Muscle of arm (tissue), 12 donors: ENCODE measurements around the gene LZTR1. TPM values are rescaled to one million over a fixed set of nuclear protein-coding genes. Genes with fewer than 3 reads are reported as not detected.

Source experiments
- DNase-seq: peaks from one replicate; pipeline ENCODE4 v3.0.0-alpha.2; 2013
- polyA plus RNA-seq, 12 donors: library from polyadenylated mRNA; unstranded; fragments of 120-200 nt; gene quantifications; one replicate each; pipeline ENCODE4 v1.2.1, GENCODE V29; 2013; ENCODE audit not compliant: insufficient read length in 12 of 12

The LZTR1 gene
- polyA plus RNA-seq, 12 donors: 30.9 to 59.6 (median 34.9) TPM; not detected in 1

GRCh38 chr22:21014202-21014725, 32.2 kb downstream of the LZTR1 start:
- DNase-seq: peak; percentile 88

DNA sequence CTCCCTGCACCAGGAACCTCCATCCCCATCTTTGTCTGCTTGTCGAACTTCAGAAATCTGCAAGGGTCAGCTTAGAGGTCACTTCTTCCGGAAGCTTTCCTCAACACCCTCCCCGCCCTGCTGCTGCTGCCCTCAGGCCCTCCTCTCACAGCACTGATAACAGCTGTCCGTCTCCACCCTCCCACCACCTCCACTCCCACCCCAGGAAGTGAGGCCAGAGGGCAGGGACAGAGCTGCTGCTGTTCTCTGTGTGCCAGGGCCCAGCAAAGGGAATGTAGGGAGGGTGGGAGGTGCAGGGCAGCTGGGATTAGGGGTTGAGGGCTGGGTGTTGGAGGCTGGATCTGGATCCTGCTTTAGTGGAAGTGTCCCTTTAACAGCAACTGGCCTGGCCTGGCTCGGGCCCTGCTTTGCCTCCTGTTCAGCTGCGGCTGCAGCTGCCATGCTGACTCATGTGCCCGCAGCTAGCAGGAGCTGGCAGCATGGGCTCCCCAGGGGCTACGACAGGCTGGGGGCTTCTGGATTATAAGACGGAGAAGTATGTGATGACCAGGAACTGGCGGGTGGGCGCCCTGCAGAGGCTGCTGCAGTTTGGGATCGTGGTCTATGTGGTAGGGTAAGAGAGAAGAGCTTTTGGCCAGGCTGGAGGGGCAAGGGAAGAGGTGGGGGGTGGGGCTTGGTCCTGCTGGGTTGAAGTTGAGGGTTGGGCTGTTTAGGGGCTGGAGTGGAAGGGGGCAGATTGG, 32.8 kb downstream of the LZTR1 start, which contains the start of gene P2RX6:
TSS of gene P2RX6 (plus strand) at position 440 of the 740 bp plus-strand sequence. CDS start at position 450, 10 bp downstream.
- peak; percentile 51 for DNase-seq

DNA sequence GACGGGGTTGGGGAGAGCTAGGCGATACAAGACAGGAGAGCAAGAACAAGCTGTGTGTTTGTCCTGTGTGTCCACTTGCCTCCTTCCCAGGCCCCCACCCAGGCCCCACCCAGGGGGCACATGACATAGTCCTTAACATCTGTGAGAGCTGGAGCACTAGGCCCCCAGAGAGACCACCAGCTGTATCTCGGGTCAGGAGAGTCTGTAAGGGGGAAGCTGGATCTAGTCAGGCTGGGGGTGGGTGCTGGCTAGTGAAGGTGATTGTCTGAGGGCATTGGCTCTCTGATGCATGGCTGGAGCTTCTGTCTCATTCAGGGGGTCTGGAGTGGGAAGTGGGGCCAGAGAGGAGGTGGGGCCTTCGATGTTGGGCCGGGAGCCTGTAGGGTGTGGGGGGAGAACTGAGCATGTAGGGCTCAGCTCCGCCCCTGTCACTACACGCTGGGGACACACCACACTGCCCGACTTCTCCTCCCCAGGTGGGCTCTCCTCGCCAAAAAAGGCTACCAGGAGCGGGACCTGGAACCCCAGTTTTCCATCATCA, 33.4 kb downstream of the LZTR1 start:
- no peak for DNase-seq

GRCh38 chr22:21016644-21017420, 34.7 kb downstream of the LZTR1 start:
- DNase-seq: no peak

DNA sequence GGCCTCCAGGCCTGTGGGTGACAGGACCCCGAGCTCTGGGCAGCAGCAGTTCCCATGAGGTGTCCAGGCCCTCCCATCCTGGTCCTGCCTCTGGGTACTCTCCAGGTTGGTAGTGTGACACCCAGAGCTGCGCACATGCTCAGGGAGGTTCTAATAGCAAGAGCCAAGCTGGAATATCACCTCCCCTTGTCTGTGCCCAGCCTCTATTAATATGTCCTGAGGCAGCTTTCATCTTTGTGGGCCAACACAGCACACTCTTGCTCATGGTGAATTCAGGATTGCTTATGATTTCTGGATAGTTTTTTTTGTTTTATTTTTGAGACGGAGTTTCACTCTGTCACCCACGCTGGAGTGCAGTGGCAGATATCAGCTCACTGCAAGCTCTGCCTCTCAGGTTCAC, 36.2 kb downstream of the LZTR1 start:
- no peak for DNase-seq

DNA sequence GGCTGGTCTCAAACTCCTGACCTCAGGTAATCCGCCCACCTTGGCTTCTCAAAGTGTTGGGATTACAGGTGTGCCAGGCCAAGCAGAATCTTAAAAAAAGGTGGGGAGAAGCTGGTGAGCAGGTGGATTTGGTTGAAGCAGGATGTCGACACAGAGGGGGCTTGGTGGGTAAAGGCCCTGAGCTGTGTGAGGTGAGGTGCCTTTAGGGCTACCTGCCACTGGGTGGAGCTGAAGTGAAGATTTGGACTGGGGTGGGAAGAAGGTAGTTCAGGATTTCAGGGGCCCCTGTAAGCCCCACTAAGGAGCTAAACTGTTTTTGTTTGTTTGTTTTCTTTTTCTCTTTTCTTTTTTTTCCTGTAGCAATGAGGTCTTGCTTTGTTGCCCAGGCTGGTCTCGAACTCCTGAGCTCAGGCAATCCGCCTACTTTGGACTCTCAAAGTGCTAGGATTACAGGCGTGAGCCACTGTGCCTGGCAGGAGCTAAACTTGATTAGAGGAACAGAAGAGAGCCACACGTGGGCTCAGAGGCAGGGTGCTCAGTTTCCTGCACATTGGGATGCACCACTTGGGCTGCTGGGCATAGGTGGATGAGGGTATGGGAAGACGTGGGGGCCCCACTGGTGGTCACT, 38.8 kb downstream of the LZTR1 start:
- DNase-seq: no peak

DNA sequence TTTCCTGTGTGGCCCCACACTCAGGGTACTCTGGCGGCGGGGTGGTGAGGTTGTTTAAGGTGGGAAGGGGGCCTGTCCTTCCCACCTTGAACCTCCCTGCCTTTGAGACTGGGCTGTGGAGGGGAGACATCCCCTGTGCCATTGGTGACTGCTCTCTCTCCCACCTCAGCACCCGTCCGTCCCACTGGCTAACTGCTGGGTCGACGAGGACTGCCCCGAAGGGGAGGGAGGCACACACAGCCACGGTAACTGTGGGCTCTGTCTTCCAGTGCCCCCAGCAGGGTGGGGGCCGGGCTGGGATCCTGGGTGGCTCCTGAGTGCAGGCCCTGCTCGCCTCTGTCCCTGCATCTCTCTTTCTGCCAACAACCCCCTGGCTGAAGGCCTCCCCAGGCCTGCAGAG, 40.4 kb downstream of the LZTR1 start:
- no peak for DNase-seq

DNA sequence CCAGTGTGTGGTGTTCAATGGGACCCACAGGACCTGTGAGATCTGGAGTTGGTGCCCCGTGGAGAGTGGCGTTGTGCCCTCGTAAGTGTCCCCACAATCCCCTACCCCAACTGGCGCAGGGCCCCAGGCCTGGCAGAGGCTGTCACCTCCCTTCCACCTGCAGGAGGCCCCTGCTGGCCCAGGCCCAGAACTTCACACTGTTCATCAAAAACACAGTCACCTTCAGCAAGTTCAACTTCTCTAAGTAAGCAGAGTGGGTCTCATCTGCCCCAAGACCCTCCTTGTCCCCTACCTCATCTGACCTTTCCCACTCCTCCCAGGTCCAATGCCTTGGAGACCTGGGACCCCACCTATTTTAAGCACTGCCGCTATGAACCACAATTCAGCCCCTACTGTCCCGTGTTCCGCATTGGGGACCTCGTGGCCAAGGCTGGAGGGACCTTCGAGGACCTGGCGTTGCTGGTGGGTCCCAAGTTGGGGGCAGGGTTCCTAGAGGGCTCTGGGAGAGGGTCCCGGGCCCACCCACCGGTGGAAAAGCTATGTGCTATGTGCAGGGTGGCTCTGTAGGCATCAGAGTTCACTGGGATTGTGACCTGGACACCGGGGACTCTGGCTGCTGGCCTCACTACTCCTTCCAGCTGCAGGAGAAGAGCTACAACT, 41.0 kb downstream of the LZTR1 start:
- no peak for DNase-seq

DNA sequence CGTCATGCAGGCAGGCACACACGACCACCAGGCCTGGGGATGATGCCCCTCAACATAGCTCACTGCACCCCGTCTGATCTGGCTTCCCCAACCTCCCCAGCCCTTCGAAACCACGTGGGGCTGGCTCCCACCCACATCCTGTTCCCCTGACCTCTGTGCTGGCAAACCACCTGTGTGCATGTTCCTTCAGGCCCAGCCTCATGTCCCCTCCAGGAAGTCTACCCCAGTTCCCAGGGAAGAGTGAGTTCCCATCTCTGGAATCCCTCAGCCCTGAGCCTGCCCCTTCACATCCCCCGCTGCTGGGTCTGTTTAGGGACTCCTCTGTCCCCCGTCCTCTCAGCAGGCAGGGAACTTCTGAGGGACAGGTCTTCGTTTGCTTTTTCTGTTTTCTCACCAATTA, 43.2 kb downstream of the LZTR1 start:
- DNase-seq: no peak

- no peak for DNase-seq
Observed at GRCh38 chr22:21025763-21026755, 44.0 kb downstream of the LZTR1 start.

GRCh38 chr22:21026783-21027692, 44.9 kb downstream of the LZTR1 start:
- peak; percentile 47 for DNase-seq

- DNase-seq: no peak
Observed at GRCh38 chr22:21028277-21029251, 46.5 kb downstream of the LZTR1 start.

DNA sequence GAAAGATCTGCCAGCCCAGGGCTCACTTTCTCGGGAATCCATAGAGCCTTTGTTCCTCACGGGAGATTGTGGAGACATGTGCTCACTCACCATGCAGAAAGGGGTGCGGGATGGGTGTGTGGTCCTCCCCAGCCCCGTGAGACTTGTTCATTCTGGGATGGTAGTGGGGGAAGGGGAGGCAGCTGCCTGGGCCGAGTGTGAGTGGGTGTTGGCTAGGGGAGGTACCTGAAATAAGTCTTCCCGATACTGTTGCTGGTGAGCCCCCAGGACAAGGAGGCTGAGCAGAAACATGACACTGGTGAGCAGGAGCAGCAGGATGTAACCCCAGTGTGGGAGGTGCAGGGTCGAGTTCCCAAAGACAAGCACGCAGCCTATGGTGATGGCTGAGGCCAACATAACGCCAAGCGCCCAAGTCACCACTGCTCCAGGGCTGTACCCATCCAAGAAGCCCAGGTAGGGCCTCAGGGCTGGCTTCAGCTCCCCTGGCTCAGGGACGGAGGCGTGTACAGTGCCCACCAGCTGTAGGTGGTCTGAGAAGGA, 47.5 kb downstream of the LZTR1 start:
- DNase-seq: no peak

DNA sequence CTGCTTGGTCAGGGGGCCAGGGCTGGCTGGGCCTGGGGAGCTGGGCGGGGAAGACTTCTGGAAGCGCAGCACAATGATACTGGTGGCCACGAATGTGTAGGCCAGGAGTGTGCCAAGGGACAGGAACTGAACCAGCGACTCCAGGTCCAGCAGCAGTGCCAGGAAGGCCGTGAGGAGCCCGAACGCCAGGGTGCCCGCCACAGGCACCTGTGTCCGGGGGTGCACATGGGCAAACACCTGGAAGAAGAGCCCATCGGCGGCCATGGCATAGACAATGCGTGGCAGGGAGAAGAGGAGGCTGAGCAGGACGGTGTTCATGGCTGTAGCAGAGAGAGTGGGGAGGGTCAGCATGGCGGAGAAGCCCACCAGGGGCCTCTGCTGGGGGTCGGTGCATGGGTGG, 47.9 kb downstream of the LZTR1 start:
- no peak for DNase-seq

GRCh38 chr22:21030621-21031544, 48.8 kb downstream of the LZTR1 start:
- DNase-seq: no peak

DNA sequence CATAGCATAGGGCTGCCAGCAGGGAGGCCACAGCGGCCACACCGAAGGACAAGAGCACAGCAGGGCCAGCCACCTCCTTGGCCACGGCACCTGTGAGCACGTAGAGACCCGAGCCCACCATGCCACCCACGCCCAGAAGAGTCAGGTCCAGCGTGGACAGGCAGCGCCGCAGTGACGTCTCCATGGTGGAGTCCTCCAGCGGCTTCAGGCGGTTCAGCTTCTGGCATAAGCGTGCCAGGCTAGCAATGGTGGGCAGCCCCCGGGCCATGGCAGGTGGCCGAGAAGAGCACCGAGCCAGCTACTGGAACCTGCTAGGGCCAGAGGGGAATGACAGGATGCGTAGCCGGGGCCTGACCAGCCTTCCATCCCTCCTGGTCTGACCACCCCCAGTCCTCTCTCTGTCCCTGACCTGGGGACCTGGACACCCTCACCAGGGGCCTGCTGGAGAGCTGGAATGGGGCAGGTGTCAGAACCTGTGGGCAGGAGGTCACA, 49.5 kb downstream of the LZTR1 start:
- no peak for DNase-seq
